GM21825 (cell line): Measurements from ENCODE around the gene SPACDR.

Source experiments
- ATAC-seq: cut with Tn5 transposase; IDR thresholded peaks from one replicate; pipeline ENCODE4 v1.9.1; 2021; ENCODE audit warnings: mild to moderate bottlenecking, moderate library complexity; ENCODE audit not compliant: unreplicated experiment

Gene SPACDR

DNA sequence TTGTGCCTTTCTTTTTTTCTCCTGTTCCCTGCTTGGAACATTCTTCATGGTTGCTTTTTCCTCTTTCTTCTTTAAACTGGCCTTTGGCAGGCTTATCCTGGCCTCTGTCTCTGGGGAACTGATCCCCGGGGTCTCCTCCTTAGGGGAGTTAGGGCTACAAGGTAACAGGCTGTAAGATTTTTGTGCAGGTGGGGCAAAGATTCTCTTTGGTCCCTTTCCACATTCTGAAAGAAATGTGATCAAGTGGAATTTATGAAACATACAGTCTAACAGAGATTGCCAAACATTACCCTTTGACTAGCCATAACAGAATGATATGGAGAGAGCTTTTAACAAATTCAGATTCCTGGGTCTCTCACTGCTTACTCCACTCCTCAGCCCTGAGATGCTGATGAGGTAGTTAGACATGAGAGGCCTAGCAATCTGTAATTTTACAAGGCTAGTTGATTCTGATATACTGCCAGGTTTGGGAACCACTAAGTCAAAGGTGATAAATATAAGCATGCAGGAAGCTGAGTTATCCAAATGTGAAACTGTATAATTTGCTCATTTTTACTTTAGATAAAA, 44.3 kb downstream of the SPACDR start:
- ATAC-seq, result no peak

DNA sequence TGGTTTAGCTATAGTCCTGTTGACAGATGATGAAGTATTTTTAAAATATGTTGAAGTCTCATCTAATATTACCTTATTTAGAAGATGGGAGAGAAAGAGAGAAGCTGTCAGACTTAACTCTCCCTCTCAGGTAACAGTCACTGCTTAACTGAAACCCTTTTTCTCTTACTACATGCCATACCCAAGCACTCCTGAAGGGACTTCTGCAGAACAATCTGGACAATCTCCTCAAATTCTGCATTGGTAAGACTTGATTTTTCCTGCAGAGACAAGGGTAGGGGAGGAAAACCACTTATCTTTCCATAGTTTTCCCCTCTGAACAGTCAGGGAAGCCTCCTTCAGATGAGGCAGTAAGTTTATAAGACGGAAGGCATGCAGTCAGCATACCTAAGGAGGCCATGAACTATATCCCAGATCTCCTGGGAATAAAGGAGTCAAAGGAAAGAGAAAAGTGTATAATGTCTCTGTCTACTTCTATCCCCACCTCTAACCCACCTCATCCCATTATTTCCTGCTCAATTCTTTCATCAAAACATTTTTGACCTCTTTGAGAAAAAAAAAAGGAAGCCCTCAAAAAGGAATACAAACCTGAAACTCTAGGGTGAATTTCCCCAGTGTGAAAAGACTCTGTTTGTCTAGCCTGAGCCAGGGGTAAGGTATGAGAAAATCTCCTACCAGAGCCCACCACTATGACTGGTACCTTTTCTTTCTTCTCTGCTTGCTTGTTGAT, 45.0 kb downstream of the SPACDR start:
- no peak for ATAC-seq

DNA sequence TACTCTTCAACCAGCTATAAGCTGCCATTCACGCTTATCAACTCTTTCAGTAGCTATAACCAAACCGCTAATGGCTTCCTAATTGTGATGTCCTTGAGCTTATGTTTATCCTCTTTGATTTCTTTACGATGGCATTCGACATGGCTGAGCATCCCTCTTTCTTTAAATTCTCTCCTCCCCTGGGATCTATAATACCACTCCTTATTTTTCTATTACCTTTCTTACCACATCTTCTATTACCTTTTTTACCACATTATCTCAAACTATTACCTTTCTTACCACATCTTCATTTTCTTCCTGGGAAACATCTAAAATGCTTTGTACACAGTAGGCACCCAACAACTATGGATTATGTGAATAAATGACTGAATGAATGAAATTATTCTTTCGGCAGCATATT, 48.6 kb downstream of the SPACDR start:
- no peak for ATAC-seq

DNA sequence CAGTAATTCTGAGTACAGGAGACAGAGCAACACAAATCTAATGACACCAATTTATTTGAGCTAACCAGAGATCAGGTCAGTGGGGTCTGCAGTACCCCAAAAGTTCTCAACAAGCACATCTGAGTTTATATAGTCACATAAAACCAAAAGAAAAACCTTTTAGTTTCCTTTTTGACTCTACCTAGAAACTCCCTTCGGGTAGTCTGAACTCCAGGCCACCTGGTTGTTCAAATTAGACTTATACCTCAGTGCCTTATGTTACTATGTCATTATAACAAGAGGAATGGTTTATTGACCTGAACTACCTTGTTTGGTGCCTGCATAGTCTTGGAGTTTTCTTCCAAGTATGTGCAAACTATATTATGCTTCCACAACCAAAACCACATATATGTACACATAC, 50.2 kb downstream of the SPACDR start:
- no peak for ATAC-seq

DNA sequence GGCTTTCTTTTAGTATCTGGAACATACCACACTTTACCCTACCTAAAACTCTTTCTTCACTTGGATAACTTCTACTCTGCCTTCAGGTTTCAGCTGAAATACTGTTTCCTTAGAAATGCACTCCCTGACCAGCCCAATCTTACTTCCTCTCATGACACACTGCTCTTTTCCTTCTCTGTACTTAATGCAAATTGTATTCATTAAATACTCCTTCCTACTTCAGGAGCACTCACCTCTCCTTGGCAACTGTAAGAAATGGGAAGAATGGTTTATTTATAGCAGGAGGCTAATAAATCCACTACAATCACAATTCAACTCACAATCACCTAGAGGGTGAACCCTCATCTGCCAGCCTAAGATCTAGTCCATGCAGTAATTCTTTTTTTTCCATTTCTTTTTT, 50.7 kb downstream of the SPACDR start:
- no peak for ATAC-seq

DNA sequence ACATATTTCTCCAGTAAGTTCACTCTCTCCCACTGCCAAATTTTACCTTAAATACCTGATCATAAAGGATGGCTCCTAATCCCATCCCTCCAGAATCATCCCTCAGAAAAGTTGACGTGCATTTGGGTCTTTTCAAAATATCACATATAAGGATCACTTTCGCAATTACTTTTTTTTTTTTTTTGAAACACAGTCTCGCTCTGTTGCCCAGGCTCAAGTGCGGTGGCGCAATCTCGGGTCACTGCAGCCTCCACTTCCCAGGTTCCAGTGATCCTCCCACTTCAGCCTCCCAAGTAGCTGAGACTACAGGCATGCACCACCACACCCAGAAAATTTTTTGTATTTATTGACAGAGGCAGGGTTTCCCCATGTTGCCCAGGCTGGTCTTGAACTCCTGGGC, 53.0 kb downstream of the SPACDR start:
- no peak for ATAC-seq

DNA sequence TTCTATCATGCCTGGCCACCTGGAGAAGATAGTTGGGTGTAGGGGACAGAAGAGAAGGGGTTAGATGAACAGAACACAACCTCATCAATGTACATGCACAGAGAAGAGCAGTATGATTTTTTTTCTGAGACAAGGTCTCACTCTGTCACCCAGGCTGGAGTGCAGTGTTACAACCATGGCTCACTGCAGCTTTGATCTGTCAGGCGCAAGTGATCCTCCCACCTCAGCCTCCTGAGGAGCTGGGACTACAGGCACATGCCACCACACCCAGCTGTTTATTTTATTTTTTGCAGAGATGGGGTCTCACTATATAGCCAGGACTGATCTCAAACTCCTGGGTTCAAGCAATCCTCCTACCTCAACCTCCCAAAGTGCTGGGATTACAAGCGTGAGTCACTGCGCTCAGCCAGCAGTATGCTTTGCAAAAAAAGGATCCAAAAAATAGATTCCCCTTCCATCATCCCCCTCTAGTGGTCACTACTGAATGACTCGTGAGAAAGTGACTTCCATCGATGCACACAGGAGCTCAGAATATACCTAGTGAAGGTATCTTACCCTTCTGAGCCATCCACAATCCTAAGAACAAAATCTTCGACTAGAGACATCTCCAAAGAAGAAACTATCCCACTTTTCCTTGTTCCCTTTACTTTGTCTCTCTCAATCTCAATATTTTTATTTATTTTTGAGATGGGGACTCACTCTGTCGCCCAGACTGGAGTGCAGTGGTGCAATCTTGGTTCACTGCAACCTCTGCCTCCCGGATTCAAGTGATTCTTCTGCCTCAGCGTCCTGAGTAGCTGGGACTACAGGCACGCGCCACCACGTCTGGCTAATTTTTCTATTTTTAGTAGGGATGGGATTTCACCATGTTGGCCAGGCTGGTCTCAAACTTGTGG, 56.5 kb downstream of the SPACDR start:
- peak; percentile 61 for ATAC-seq

DNA sequence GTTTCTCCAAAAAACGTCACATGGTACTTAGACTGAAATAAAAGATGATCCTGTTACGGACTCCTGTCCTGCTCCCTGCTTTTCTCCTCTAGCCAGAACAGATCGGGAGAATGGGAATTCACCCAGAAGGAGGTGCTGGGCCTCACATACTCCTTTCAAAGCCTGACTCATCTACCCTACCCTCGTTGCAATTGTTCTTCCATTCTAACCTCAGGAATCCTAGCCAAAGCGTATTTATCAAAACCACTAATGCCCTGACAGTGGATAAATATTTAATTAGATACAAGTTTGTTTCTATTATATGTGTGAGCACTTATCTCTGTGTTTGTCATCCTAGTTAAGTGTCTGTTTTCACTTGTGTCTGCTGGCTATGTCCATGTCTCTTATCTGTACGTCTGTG, 57.3 kb downstream of the SPACDR start:
- no peak for ATAC-seq
